ENCODE results near the gene PAPOLA. TPM values are rescaled to one million over a fixed set of nuclear protein-coding genes. Genes with fewer than 3 reads are reported as not detected.

The PAPOLA gene
- total and polyA plus RNA-seq, 4 donors: 62.2 to 285 (median 96.2) TPM

- TF ChIP-seq CTCF (IDR thresholded peaks at IDR 0.05; ENCODE audit: control extremely low read depth, extremely low read depth): no peak
- no peak overlapping the region for H3K27ac ChIP-seq (ENCODE audit: low read depth in 1 of 2, low read length in 1 of 2)
- DNase-seq (no peak), ATAC-seq (ENCODE audit: insufficient read depth, low FRiP score) (no peak)
- peaks cover 0 to 59% (median 5%) of the 10 kb centered on the region in 5 donors for H3K4me1 ChIP-seq (ENCODE audit: control insufficient read depth in 5 of 5, insufficient read depth in 5 of 5, low read length in 5 of 5)
- WGBS, 2 donors: 95% methylated on average over 3 of the region's 3 CpGs
- no peaks in the 10 kb centered on the region for H3K9me3 ChIP-seq (ENCODE audit: control insufficient read depth in 4 of 4, insufficient read depth in 3 of 4, low read length in 3 of 4)
- no peak overlapping the region for H3K4me3 ChIP-seq
- H3K9ac ChIP-seq (ENCODE audit: insufficient read depth in 1 of 2, low read length in 2 of 2): no peak overlapping the region
- H3K36me3 ChIP-seq (ENCODE audit: control insufficient read depth in 4 of 4, insufficient read depth in 4 of 4, low read length in 4 of 4): no peaks in the 10 kb centered on the region
- H3K27me3 ChIP-seq (ENCODE audit: control insufficient read depth in 3 of 3, insufficient read depth in 3 of 3, low read length in 2 of 3): peaks cover 0 to 3% (median 0%) of the 10 kb centered on the region in 3 donors
Observed at GRCh38 chr14:96585672-96586013, 83.5 kb downstream of the PAPOLA start.

- peaks cover 0 to 3% (median 0%) of the 10 kb centered on the region in 3 donors for H3K27me3 ChIP-seq (ENCODE audit: control insufficient read depth in 3 of 3, insufficient read depth in 3 of 3, low read length in 2 of 3)
- no peak for TF ChIP-seq CTCF (IDR thresholded peaks at IDR 0.05; ENCODE audit: control extremely low read depth, extremely low read depth)
Observed at GRCh38 chr14:96586056-96586455, 83.9 kb downstream of the PAPOLA start.

GRCh38 chr14:96586921-96587822 lies 85.0 kb downstream of the PAPOLA start:
- DNase-seq (peak; percentile 88 to 95 (median 90)), ATAC-seq (ENCODE audit: insufficient read depth, low FRiP score) (no peak)
- H3K27ac ChIP-seq (ENCODE audit: low read depth in 1 of 2, low read length in 1 of 2): no peak overlapping the region
- no peak for TF ChIP-seq CTCF (IDR thresholded peaks at IDR 0.05; ENCODE audit: control extremely low read depth, extremely low read depth)
- no peak overlapping the region for H3K9ac ChIP-seq (ENCODE audit: insufficient read depth in 1 of 2, low read length in 2 of 2)
- H3K9me3 ChIP-seq (ENCODE audit: control insufficient read depth in 4 of 4, insufficient read depth in 3 of 4, low read length in 3 of 4): no peaks in the 10 kb centered on the region
- H3K27me3 ChIP-seq (ENCODE audit: control insufficient read depth in 3 of 3, insufficient read depth in 3 of 3, low read length in 2 of 3): peaks cover 0 to 3% (median 0%) of the 10 kb centered on the region in 3 donors
- H3K4me1 ChIP-seq (ENCODE audit: control insufficient read depth in 5 of 5, insufficient read depth in 5 of 5, low read length in 5 of 5): peaks cover 0 to 52% (median 5%) of the 10 kb centered on the region in 5 donors
- no peaks in the 10 kb centered on the region for H3K36me3 ChIP-seq (ENCODE audit: control insufficient read depth in 4 of 4, insufficient read depth in 4 of 4, low read length in 4 of 4)
- H3K4me3 ChIP-seq: no peak overlapping the region
- 72 to 86% methylated on average over 21 of the region's 21 CpGs for WGBS, 2 donors

More at GRCh38 chr14:96586056-96586455, 83.9 kb downstream of the PAPOLA start:
- DNase-seq (peak in 1 of 3 donors; percentile 22), ATAC-seq (ENCODE audit: insufficient read depth, low FRiP score) (no peak)
- Histone ChIP-seq H3K36me3 (ENCODE audit: control insufficient read depth in 4 of 4, insufficient read depth in 4 of 4, low read length in 4 of 4) (no peaks in the 10 kb centered on the region), H3K4me3 (no peak overlapping the region), H3K9me3 (ENCODE audit: control insufficient read depth in 4 of 4, insufficient read depth in 3 of 4, low read length in 3 of 4) (no peaks in the 10 kb centered on the region), H3K4me1 (ENCODE audit: control insufficient read depth in 5 of 5, insufficient read depth in 5 of 5, low read length in 5 of 5) (peaks cover 0 to 55% (median 5%) of the 10 kb centered on the region in 5 donors), H3K27ac (ENCODE audit: low read depth in 1 of 2, low read length in 1 of 2) (no peak overlapping the region), H3K9ac (ENCODE audit: insufficient read depth in 1 of 2, low read length in 2 of 2) (no peak overlapping the region)
- WGBS, 2 donors: 76 to 87% methylated on average over 11 of the region's 11 CpGs
